ENCODE results near the gene CSN1S1. TPM values are rescaled to one million over a fixed set of nuclear protein-coding genes. Genes with fewer than 3 reads are reported as not detected.
"Not testable (repeated sequence)": the region's sequence is repeated elsewhere in the genome, so short reads cannot be mapped to it uniquely, and the experiment has no call there.

The CSN1S1 gene
- total and polyA plus RNA-seq, 2 experiments from 2014 or later: not detected

DNA sequence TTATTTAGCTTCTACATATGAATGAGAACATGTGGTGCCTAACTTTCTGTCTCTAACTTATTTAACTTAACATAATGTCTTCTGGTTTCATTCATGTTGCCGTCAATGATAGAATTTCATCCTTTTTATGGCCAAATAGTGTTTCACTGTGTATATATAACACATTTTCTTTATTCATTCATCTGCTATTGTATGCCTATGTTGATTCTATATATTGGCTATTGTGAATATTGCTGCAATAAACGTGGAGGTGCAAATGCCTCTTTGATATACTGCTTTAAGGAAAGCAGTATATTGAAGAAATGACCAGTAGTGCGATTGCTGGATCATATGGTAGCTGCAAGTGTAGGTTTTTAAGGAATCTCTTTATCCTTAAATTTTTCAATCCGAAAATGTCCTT is 10.0 kb upstream of the CSN1S1 start:
- H3K27me3 ChIP-seq: no peaks in the 10 kb centered on the region
- H3K9me2 ChIP-seq (replicated peaks; ENCODE audit: insufficient read depth): no peaks in the 10 kb centered on the region
- no peaks in the 10 kb centered on the region for H3K4me1 ChIP-seq (ENCODE audit: insufficient read depth)
- no peak for TF ChIP-seq EZH2phosphoT487 (IDR thresholded peaks at IDR 0.05; ENCODE audit: low read depth, severe bottlenecking, unreplicated experiment)
- TF ChIP-seq, protein P1, sequence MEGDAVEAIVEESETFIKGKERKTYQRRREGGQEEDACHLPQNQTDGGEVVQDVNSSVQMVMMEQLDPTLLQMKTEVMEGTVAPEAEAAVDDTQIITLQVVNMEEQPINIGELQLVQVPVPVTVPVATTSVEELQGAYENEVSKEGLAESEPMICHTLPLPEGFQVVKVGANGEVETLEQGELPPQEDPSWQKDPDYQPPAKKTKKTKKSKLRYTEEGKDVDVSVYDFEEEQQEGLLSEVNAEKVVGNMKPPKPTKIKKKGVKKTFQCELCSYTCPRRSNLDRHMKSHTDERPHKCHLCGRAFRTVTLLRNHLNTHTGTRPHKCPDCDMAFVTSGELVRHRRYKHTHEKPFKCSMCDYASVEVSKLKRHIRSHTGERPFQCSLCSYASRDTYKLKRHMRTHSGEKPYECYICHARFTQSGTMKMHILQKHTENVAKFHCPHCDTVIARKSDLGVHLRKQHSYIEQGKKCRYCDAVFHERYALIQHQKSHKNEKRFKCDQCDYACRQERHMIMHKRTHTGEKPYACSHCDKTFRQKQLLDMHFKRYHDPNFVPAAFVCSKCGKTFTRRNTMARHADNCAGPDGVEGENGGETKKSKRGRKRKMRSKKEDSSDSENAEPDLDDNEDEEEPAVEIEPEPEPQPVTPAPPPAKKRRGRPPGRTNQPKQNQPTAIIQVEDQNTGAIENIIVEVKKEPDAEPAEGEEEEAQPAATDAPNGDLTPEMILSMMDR (IDR thresholded peaks at IDR 0.05; ENCODE audit: poor library complexity): no peak
- no peak for TF ChIP-seq EZH2 (IDR thresholded peaks at IDR 0.05; ENCODE audit: borderline replicate concordance)
- no peaks in the 10 kb centered on the region for H3K9me3 ChIP-seq (ENCODE audit: low read depth)
- DNase-seq (ENCODE audit: low spot score): no peak
- H3K79me2 ChIP-seq: no peaks in the 10 kb centered on the region
- no peak overlapping the region for H3K4me3 ChIP-seq
- no peak overlapping the region for H3K27ac ChIP-seq
- no peak overlapping the region for H2AFZ ChIP-seq
- 53% methylated on average over 4 of the region's 4 CpGs for WGBS (ENCODE audit: low lambda C conversion rate, missing lambda C conversion rate)
- H3K36me3 ChIP-seq (replicated peaks; ENCODE audit: insufficient read depth, low read depth): no peaks in the 10 kb centered on the region
- no peak overlapping the region for H3K4me2 ChIP-seq
- H4K20me1 ChIP-seq (ENCODE audit: insufficient read depth, poor library complexity, severe bottlenecking): no peaks in the 10 kb centered on the region

DNA sequence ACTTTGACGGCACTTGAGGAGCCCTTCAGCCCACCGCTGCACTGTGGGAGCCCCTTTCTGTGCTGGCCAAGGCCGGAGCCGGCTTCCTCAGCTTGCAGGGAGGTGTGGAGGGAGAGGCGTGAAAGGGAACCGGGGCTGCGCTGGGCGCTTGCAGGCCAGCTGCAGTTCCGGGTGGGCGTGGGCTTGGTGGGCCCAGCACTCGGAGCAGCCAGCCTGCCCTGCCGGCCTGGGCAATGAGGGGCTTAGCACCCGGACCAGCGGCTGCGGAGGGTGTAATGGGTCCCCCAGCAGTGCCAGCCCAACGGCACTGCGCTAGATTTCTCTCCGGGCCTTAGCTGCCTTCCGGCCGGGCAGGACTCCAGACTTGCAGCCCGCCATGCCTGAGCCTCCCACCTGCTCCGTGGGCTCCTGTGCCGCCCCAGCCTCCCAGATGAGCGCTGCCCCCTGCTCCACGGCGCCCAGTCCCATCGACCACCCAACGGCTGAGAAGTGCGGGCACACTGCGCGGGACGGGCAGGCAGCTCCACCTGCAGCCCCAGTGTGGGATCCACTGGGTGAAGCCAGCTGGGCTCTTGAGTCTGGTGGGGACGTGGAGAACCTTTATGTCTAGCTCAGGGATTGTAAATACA is 7.0 kb upstream of the CSN1S1 start:
- not testable (repeated sequence) for H3K9me2 ChIP-seq (replicated peaks; ENCODE audit: insufficient read depth); DNase-seq (ENCODE audit: low spot score); H3K4me1 ChIP-seq (ENCODE audit: insufficient read depth); H3K4me2 ChIP-seq; H3K27me3 ChIP-seq; H2AFZ ChIP-seq; H3K27ac ChIP-seq; H3K9me3 ChIP-seq (ENCODE audit: low read depth); H3K4me3 ChIP-seq; H3K79me2 ChIP-seq; H3K36me3 ChIP-seq (replicated peaks; ENCODE audit: insufficient read depth, low read depth); H4K20me1 ChIP-seq (ENCODE audit: insufficient read depth, poor library complexity, severe bottlenecking)
- WGBS (ENCODE audit: low lambda C conversion rate, missing lambda C conversion rate): 94% methylated on average over 32 of the region's 33 CpGs

DNA sequence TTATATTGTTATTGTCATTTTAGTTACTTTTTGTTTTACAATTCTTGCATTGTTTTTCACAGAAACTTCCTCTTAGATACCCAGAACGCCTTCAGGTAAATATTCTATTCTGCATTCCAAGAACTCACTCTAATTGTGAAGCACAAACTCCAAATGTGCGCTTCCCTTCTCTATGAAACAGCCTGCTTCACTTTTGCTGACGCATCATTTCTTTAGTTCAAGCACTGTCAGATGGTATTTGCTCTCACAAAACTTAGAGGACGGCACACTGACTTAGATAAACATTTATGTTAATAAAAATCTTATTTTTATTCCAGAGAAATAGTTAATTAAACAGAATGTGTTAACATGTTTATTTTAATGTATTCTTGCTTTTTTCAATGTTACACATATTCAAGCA is 3.3 kb downstream of the CSN1S1 start:
- H4K20me1 ChIP-seq (ENCODE audit: insufficient read depth, poor library complexity, severe bottlenecking): no peaks in the 10 kb centered on the region
- no peak overlapping the region for H3K27ac ChIP-seq
- H3K4me2 ChIP-seq: no peak overlapping the region
- no peak overlapping the region for H2AFZ ChIP-seq
- DNase-seq (ENCODE audit: low spot score): no peak
- no peak overlapping the region for H3K4me3 ChIP-seq
- no peaks in the 10 kb centered on the region for H3K9me2 ChIP-seq (replicated peaks; ENCODE audit: insufficient read depth)
- H3K9me3 ChIP-seq (ENCODE audit: low read depth): no peaks in the 10 kb centered on the region
- no peaks in the 10 kb centered on the region for H3K27me3 ChIP-seq
- TF ChIP-seq EZH2 (IDR thresholded peaks at IDR 0.05; ENCODE audit: borderline replicate concordance): no peak
- H3K36me3 ChIP-seq (replicated peaks; ENCODE audit: insufficient read depth, low read depth): no peaks in the 10 kb centered on the region
- no peaks in the 10 kb centered on the region for H3K79me2 ChIP-seq
- WGBS (ENCODE audit: low lambda C conversion rate, missing lambda C conversion rate): 78% methylated on average over 4 of the region's 4 CpGs
- H3K4me1 ChIP-seq (ENCODE audit: insufficient read depth): no peaks in the 10 kb centered on the region

DNA sequence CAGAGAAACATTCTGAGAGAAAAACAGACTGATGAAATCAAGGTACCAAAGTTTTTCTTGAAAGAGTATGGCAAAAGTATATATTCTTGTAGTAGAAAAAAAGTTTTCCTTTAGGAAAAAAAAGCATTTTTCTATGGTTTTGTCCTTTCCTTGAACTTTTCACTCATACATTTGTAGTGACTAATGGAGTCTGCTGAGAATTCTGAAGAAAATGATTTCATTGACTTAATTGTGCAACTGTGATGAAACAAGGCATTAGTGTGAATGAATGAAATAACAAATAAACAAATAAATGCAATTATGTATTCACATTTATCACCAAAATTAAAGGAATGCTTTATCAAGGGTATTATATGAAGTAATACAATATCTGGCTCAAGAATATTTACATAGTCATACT is 5.7 kb downstream of the CSN1S1 start:
- H3K4me3 ChIP-seq: no peak overlapping the region
- no peaks in the 10 kb centered on the region for H3K79me2 ChIP-seq
- no peak overlapping the region for H3K4me2 ChIP-seq
- H3K9me2 ChIP-seq (replicated peaks; ENCODE audit: insufficient read depth): no peaks in the 10 kb centered on the region
- TF ChIP-seq EZH2phosphoT487 (IDR thresholded peaks at IDR 0.05; ENCODE audit: low read depth, severe bottlenecking, unreplicated experiment): no peak
- TF ChIP-seq, protein P1 (IDR thresholded peaks at IDR 0.05; ENCODE audit: poor library complexity): no peak
- no peak for TF ChIP-seq EZH2 (IDR thresholded peaks at IDR 0.05; ENCODE audit: borderline replicate concordance)
- no peaks in the 10 kb centered on the region for H3K27me3 ChIP-seq
- H3K9me3 ChIP-seq (ENCODE audit: low read depth): no peaks in the 10 kb centered on the region
- H3K27ac ChIP-seq: no peak overlapping the region
- no peaks in the 10 kb centered on the region for H4K20me1 ChIP-seq (ENCODE audit: insufficient read depth, poor library complexity, severe bottlenecking)
- no peak overlapping the region for H2AFZ ChIP-seq
- no peaks in the 10 kb centered on the region for H3K36me3 ChIP-seq (replicated peaks; ENCODE audit: insufficient read depth, low read depth)
- no peak for DNase-seq (ENCODE audit: low spot score)
- H3K4me1 ChIP-seq (ENCODE audit: insufficient read depth): no peaks in the 10 kb centered on the region

Data from hepatocyte (in vitro differentiated cells).